GM18909 (cell line): ENCODE results near the gene KRIT1.

Experiments used
- ATAC-seq: cut with Tn5 transposase; IDR thresholded peaks from one replicate; pipeline ENCODE4 v1.9.1; 2021; ENCODE audit warnings: mild to moderate bottlenecking; ENCODE audit not compliant: unreplicated experiment, poor library complexity

KRIT1 gene

GRCh38 chr7:92158660-92159575 is 86.8 kb downstream of the KRIT1 start:
- no peak for ATAC-seq

- ATAC-seq = no peak
Measured at GRCh38 chr7:92156990-92157389, 88.7 kb downstream of the KRIT1 start.

GRCh38 chr7:92155108-92155739 is 90.5 kb downstream of the KRIT1 start:
- no peak for ATAC-seq

- ATAC-seq = no peak
Measured at GRCh38 chr7:92150450-92151017, 95.2 kb downstream of the KRIT1 start.

DNA sequence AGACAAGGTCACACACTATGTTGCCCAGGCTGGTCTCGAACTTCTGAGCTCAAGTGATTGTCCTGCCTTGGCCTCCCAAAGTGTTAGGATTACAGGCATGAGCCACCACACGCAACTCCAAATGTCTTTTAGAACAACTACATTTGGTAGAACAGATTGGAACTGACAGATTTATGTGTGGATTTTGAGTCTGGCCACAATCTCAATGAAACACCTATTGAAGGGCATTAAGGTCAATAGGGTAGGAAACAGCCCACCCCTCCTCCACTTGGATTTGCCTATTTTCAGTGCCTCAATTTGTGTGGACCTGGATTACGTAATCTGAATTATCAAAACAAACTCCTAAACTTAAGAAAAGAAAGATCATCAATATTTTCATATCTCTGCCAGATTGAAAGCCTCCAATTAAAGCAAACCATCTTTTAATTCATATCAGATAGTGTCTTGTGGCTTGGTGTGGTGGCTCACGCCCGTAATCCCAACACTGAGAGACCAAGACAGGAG is 95.9 kb downstream of the KRIT1 start:
- ATAC-seq = no peak
